WERI-Rb-1 (cell line): ENCODE measurements around the gene BFSP1.
A peak's percentile ranks its signal among the peaks of the same experiment; 100 is the strongest.

Experiments used
- DNase-seq: peaks from one replicate; pipeline ENCODE4 v3.0.0-alpha.2; 2020
- H3K27ac ChIP-seq: fragments of 250-450 bp; sonication (Bioruptor Pico); 2 replicates; pipeline ENCODE4 v1.5.1; 2020; ENCODE audit warnings: mild to moderate bottlenecking, moderate library complexity
- H3K27me3 ChIP-seq: fragments of 250-450 bp; sonication (Bioruptor Pico); 2 replicates; pipeline ENCODE4 v1.5.1; 2021; ENCODE audit warnings: mild to moderate bottlenecking, low read depth, moderate library complexity; ENCODE audit not compliant: insufficient read depth, severe bottlenecking
- H3K36me3 ChIP-seq: fragments of 250-450 bp; sonication (Bioruptor Pico); 2 replicates; pipeline ENCODE4 v1.5.1; 2020; ENCODE audit warnings: mild to moderate bottlenecking, moderate library complexity
- H3K4me3 ChIP-seq: 2 replicates; pipeline ENCODE4 v1.5.1; 2011; ENCODE audit warnings: low read depth, mild to moderate bottlenecking, control low read depth, low read length
- H3K9me3 ChIP-seq: fragments of 250-450 bp; sonication (Bioruptor Pico); 2 replicates; pipeline ENCODE4 v1.5.1; 2021; ENCODE audit warnings: mild to moderate bottlenecking, moderate library complexity; ENCODE audit not compliant: severe bottlenecking
- TF ChIP-seq, protein P1 (sequence below): IDR thresholded peaks from 2 replicates; pipeline ENCODE4 v1.5.1; 2011; ENCODE audit warnings: low read depth, mild to moderate bottlenecking, control low read depth, inconsistent platforms, low read length

BFSP1 gene

DNA sequence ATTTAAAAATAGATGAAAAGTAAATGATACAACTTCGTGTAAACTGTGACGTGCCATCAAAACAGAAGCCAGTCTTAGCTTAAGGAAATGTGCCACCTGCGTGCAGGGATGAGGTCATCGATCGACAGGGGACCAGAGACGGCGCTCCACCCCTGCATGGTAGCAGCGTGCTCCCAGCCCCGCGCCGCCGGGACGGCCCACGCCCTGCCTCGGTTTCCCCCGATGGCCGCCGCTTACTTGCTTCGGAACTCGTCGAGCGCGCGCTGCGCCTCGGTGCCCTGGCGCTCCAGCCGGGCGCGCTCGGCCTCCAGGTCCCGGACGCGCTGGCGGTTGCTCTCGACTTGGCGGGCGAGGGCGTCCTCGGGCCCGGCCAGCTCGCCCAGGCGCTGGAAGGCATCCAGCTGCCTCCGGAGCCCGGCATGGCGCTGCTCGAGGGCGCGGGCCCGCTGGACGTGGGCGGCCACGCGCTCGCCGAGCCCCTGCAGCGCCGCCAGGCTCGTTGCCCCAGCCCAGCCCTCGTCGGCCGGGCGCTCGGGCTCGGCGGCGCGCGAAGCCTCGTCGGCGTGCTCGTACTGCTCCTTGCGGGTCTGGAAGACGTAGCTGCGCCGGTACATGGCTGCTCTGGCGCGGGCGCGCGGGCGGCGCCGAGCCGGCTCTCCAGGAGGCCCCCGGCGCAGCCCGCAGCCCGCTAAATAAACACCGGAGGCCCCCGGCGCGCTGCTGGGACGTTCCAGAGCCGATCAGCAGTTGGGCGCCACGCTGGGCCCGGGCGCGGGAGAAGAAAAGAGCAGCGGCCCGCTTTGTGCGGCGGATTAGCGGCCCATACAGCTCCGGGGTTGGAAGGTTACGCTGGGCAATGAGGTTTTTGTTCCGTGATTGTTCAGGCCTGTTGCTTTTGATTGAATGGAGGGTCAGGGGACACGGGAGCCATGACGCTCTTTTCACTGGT, at the start of gene BFSP1:
Gene BFSP1 (minus strand): TSS at position 664 of the 949 bp plus-strand sequence. CDS start 50 bp downstream, at position 614.
- Histone ChIP-seq H3K9me3 (no peaks in the 10 kb centered on the region), H3K36me3 (no peaks in the 10 kb centered on the region), H3K27me3 (no peaks in the 10 kb centered on the region), H3K27ac (peak within 1 kb of the TSS; percentile 93), H3K4me3 (peak within 1 kb of the TSS; percentile 57)
- DNase-seq = peak; percentile 69
- TF ChIP-seq, protein P1, sequence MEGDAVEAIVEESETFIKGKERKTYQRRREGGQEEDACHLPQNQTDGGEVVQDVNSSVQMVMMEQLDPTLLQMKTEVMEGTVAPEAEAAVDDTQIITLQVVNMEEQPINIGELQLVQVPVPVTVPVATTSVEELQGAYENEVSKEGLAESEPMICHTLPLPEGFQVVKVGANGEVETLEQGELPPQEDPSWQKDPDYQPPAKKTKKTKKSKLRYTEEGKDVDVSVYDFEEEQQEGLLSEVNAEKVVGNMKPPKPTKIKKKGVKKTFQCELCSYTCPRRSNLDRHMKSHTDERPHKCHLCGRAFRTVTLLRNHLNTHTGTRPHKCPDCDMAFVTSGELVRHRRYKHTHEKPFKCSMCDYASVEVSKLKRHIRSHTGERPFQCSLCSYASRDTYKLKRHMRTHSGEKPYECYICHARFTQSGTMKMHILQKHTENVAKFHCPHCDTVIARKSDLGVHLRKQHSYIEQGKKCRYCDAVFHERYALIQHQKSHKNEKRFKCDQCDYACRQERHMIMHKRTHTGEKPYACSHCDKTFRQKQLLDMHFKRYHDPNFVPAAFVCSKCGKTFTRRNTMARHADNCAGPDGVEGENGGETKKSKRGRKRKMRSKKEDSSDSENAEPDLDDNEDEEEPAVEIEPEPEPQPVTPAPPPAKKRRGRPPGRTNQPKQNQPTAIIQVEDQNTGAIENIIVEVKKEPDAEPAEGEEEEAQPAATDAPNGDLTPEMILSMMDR = no peak

DNA sequence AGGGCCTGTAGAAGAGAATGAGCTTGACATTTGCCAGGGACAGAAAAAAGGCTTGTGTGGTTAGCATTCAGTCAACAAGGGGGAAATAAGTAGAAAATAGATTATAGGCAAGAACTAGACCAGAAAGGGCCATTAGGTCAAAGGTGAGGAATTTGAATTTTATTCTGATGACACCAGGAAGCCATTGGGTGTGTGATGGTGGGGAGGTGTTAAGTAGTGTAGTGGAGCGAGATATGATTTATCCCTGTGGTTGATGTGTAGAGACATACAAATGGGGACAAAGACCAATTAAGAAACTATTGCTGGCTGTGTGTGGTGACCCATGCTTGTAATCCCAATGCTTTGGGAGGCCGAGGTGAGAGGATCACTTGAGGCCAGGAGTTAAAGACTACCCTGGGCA, 49.7 kb upstream of the BFSP1 start:
- TF ChIP-seq, protein P1 = no peak
- H3K27me3 ChIP-seq = no peaks in the 10 kb centered on the region
- DNase-seq = no peak
- no peak overlapping the region for H3K27ac ChIP-seq
- no peaks in the 10 kb centered on the region; the same call in 1 of the 2 replicates for H3K36me3 ChIP-seq
- no peak overlapping the region for H3K4me3 ChIP-seq
- H3K9me3 ChIP-seq = no peaks in the 10 kb centered on the region

DNA sequence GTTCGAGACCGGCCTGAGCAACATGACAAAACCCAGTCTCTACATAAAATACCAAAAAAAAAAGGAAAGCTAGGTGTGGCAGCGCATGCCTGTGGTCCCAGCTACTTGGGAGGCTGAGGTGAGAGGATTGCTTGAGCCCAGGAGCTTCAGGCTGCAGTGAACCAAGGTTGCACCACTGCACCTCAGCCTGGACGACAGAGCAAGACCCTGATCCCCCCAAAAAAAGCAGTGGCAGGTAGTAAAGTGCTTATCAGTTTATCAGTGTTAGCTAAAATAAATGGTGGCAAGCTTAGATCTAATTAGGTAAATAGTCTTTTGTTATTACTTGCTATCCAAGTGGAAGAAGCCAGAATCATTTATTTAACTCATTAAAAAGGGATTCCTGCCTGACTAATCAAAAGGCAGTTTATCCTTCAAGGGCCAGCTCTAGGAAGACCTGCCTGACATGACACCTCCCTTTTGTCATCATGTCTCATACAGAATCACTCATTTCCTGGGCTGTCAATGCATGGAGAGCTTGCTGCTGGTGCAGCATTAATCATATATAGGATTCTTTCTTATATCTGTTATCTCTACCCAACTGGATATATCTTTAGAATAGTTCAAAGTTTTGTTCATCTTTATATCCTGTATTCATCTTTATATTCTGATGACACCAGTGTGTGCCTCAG, 48.3 kb upstream of the BFSP1 start:
- Histone ChIP-seq H3K27ac (no peak overlapping the region), H3K36me3 (no peaks in the 10 kb centered on the region; the same call in 1 of the 2 replicates), H3K9me3 (no peaks in the 10 kb centered on the region), H3K4me3 (no peak overlapping the region), H3K27me3 (no peaks in the 10 kb centered on the region)
- TF ChIP-seq, protein P1 = no peak
- no peak for DNase-seq

DNA sequence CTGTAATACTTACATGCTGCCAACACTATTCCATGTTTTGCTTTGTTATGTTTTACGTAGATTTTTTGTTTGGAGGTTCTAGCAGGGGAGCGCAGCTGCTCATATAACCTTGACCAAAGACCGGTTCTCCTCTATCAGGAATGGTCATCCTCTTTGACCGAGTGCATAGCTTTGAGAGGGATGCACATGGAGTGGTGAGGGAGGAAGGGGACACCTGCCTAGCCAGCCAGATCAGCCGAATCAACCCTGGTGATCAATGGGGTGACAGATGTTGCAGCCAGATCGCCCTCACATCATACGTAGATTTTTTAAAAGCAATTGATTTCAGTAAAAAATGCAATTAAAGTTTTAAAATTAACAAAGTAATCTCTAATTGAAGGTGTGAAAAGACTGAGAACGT, 45.0 kb upstream of the BFSP1 start:
- no peak overlapping the region for H3K4me3 ChIP-seq
- TF ChIP-seq, protein P1 = no peak
- H3K27me3 ChIP-seq = no peaks in the 10 kb centered on the region
- DNase-seq = no peak
- no peaks in the 10 kb centered on the region for H3K9me3 ChIP-seq
- no peak overlapping the region for H3K27ac ChIP-seq
- peaks cover 4% of the 10 kb centered on the region for H3K36me3 ChIP-seq

DNA sequence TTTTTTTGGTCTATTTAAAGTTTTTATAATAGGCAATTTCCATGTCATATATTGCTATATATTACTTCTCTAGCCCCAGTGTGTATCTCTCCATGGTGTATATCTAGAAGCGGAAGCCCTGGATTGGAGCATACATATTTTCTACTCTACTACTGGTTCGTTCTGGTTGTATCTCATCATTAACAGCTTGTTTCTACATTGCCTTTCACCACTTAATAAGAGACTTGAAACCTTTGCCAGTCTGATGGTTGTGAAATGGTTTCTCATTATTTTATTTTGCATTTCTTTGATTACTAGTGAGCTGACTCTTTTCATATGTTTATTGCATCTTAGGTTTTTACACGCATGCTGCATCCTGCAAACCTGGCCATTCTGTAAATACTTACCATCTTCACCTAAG, 42.3 kb upstream of the BFSP1 start:
- peaks cover 4% of the 10 kb centered on the region for H3K36me3 ChIP-seq
- TF ChIP-seq, protein P1 = no peak
- no peak for DNase-seq
- no peaks in the 10 kb centered on the region for H3K9me3 ChIP-seq
- H3K4me3 ChIP-seq = no peak overlapping the region
- H3K27ac ChIP-seq = no peak overlapping the region
- no peaks in the 10 kb centered on the region for H3K27me3 ChIP-seq
